HG02885 (cell line): ENCODE results near the gene MGP.

Experiments
- ATAC-seq: cut with Tn5 transposase; IDR thresholded peaks from one replicate; pipeline ENCODE4 v1.9.1; 2021; ENCODE audit warnings: mild to moderate bottlenecking; ENCODE audit not compliant: unreplicated experiment, poor library complexity

The MGP gene

DNA sequence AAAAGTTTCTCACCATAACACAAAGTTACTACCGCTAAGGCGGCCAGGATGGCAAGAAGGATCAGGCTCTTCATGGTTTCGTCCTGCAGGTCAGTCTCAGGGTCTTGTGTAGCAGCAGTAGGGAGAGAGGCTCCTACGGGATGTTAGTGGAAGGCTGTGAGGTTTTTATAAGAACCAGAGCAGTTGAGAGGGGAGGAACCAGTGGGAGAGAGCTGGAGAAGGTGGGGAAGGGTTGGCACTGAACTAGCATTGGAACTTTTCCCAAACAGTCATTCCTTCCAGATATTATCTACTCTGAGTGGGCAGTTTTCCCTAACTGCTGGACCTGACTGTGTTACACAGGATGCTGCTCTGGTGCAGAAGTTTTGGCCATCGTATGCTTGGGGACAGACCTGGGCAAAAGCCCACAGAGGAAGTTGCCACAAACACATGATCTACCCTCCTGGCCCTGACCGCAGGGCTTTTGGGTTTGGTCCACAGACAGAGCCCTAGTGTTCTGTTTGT lies at the start of gene MGP:
Gene MGP, minus strand, starts transcription at position 137 of the 504 bp plus-strand sequence. Its CDS starts 63 bp downstream, at position 74.
- no peak for ATAC-seq

DNA sequence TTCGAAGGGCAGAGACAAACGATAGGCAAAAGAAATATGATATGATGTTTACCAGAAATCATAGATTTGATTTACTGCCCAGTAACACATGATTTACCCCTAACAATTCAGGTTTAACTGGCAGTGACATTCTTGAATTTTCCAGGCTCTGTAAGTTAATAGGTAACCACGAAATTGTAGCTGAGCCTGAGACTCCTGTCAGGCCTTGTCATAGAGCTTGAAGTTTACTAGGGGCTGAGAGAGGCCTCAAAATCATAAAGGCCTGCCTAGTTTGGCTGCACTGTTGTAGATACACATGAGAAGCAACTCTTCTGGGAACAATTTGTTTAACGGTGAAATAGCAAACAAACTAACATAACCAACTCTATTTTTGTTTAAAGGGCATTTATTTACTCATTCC lies 49.4 kb upstream of the MGP start:
- no peak for ATAC-seq

- no peak for ATAC-seq
These were observed 48.9 kb upstream of the MGP start for GRCh38 chr12:14934511-14934910.

GRCh38 chr12:14931791-14932560 lies 46.3 kb upstream of the MGP start:
- ATAC-seq: no peak

DNA sequence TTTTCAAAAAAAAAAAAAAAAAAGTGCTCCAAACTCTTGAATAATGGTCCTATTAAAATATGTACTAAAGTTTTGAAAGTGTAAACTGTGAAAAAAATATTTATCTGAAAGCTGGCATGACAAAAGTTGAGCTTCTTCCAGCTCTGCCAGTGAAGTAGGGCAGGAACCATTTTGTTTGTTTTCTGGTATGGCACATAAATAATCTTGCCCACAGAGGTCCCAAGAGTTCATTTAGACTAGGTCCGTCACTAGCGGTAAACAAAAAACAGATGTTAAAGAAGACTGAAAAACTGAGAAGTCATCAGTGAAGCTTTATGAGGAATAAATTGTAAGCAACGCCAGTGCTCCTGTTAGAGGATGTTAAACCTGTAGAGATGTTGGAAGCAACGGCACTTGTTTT lies 45.7 kb upstream of the MGP start:
- ATAC-seq: no peak

GRCh38 chr12:14930299-14930698 lies 44.6 kb upstream of the MGP start:
- ATAC-seq: no peak

GRCh38 chr12:14928931-14929330 lies 43.3 kb upstream of the MGP start:
- no peak for ATAC-seq

DNA sequence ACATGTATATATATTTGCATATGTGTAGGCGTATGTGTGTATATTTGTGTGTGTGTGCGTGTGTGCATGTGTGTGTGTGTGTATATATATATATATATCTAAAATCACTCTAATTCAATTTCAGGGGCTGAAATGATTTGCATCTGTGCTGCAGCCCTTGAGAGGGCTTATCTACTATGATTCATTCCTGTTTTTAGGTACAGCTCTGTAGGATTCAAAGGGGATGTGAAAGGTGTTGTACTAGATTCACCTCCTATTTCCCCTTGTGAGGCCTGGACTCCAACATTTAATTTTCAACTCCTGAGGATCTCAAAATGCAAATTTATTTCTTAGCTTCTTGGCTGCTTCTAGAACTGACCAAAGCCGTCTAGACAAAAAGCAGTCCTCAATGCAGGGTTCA lies 41.6 kb upstream of the MGP start:
- ATAC-seq: no peak

DNA sequence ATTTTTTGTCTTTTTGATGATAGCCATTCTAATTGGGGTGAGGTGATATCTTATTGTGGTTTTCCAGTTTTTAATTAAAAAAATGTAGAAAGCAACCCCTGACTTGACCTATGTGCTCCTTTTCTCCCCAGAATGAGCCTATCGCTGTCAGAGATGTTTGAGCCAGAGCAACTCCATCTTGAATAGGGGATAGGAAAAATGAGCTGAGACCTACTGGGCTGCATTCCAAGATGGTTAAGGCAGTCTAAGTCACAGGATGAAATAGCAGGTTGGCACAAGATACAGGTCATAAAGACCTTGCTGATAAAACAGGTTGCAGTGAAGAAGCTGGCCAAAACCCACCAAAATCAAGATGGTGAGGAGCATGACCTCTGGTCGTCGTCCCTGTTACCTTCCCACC lies 38.9 kb upstream of the MGP start:
- no peak for ATAC-seq

- ATAC-seq: no peak
These were observed 38.3 kb upstream of the MGP start for GRCh38 chr12:14923944-14924343.

- ATAC-seq: peak; percentile 36
These were observed 35.6 kb upstream of the MGP start for GRCh38 chr12:14921218-14921617.

DNA sequence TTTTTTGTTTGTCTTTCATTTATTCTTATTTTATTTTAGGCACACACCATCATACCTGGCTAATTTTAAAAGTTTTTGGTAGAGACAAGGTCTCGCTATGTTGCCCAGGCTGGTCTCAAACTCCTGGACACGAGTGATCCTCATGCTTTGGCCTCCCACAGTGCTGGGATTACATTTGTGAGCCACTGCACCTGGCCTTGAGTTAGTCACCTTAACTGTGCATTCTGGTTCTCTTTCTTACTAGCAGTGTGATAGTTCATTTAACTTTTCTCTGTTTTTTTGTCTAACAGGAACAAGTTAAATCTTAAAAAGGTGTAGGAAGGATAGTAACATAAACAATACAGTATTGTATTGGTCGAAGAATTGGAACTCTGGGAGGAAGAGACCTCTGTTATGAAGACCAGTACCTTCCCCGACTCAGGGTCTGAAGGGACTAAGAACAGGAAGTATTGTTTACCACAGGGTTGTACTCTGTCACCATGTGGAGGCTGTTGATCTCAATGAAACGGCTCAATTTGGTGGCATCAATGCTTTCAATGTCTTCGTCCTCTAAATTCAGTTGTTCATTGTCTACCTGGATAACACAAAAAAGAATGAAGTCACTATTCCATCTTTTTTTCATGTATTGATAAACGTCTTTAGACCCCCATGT lies 34.9 kb upstream of the MGP start:
- peak; percentile 69 for ATAC-seq

GRCh38 chr12:14919455-14919854 lies 33.8 kb upstream of the MGP start:
- no peak for ATAC-seq

- ATAC-seq: no peak
These were observed 30.1 kb upstream of the MGP start for GRCh38 chr12:14915736-14916135.

DNA sequence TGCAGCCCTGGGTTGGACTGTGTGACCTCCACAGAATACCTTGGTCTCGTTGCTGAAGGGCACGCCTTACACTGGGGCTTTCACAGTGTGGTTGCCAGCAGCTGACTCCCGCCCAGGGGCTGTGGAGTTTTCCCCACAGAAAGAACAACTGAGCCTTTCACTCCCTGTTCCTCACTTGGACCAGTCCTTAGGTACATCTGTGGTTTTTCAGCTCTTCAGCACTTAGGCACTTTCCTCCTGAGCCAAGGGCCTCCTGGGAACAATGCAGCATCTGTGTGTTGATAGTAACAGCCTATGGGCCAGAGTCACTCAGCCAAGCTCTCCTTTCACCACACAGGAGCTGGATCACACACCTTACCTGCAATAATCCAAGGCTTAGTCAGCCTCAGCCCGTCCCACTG lies 27.7 kb upstream of the MGP start:
- no peak for ATAC-seq

- no peak for ATAC-seq
These were observed 25.5 kb upstream of the MGP start for GRCh38 chr12:14911131-14911530.

- no peak for ATAC-seq
These were observed 24.6 kb upstream of the MGP start for GRCh38 chr12:14910090-14910915.

DNA sequence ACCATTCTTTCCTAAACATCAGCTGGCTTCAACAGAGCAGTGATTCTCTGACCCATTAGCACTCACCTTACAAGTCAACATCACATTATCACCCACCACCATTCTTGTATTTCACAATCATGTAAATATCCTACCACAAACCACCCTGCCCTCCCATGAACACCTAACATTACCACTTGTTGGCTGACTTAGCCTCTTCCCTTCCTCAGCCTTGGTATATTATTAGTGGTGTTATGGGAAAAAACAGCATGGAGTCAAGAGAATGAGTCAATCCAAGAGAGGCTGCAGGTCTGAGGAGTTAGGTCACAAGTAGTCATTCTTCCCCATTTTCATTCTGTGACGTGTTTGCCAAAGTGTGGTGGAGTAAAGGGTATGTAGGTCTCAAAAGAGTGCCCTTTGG lies 22.3 kb upstream of the MGP start:
- ATAC-seq: no peak

GRCh38 chr12:14906114-14906513 lies 20.5 kb upstream of the MGP start:
- ATAC-seq: no peak

GRCh38 chr12:14905269-14906004 lies 19.8 kb upstream of the MGP start:
- ATAC-seq: no peak
